Caco-2 (cell line): Measurements from ENCODE around the gene KIAA0232. TPM values are rescaled to one million over a fixed set of nuclear protein-coding genes. Genes with fewer than 3 reads are reported as not detected.
"Not testable (repeated sequence)": the region's sequence is repeated elsewhere in the genome, so short reads cannot be mapped to it uniquely, and the experiment has no call there.

ENCODE experiments used
- BruUV-seq: library from RNA; stranded (reverse); fragments of 400-500 nt; replicated peaks from 2 replicates; lab custom pipeline; 2021; lab: Mats Ljungman, UMichigan
- CTCF ChIA-PET: fragments of 300-600 bp; sonication (Branson Sonifier 250); formaldehyde crosslinking; loops from one replicate; lab custom pipeline; 2022; ENCODE audit warnings: antibody characterized with exemption; lab: Charles Lee
- POLR2A ChIA-PET: fragments of 300-600 bp; sonication (Branson Sonifier 250); formaldehyde crosslinking; loops from one replicate; lab custom pipeline; 2022; ENCODE audit warnings: antibody characterized with exemption; lab: Charles Lee
- DNase-seq, 2 experiments: peaks; one replicate each; pipeline versions ENCODE4 v3.0.0 to v3.0.0-alpha.2; 2020 to 2022
- H3K27me3 ChIP-seq: replicated peaks from 2 replicates; pipeline ENCODE4 v1.6.0; 2011; ENCODE audit warnings: low read length; ENCODE audit not compliant: control insufficient read depth, insufficient read depth
- H3K36me3 ChIP-seq: 2 replicates; pipeline ENCODE4 v1.5.1; 2011; ENCODE audit warnings: low read length; ENCODE audit not compliant: control insufficient read depth, insufficient read depth
- H3K4me1 ChIP-seq: fragments of 250-450 bp; sonication (Bioruptor Pico); 2 replicates; pipeline ENCODE4 v1.5.1; 2020; ENCODE audit warnings: mild to moderate bottlenecking
- H3K4me3 ChIP-seq: 2 replicates; pipeline ENCODE4 v1.5.1; 2011; ENCODE audit warnings: low read depth, mild to moderate bottlenecking, control low read depth, low read length
- H3K9me3 ChIP-seq: fragments of 250-450 bp; sonication (Bioruptor Pico); 2 replicates; pipeline ENCODE4 v1.5.1; 2020; ENCODE audit warnings: mild to moderate bottlenecking, moderate library complexity
- H3K27ac Mint-ChIP-seq: one replicate; pipeline ENCODE4 v1.8.0; 2022; ENCODE audit warnings: mixed read lengths; ENCODE audit not compliant: unreplicated experiment
- H3K27me3 Mint-ChIP-seq: one replicate; pipeline ENCODE4 v1.8.0; 2022; ENCODE audit warnings: mixed read lengths; ENCODE audit not compliant: insufficient read depth, unreplicated experiment
- H3K36me3 Mint-ChIP-seq: one replicate; pipeline ENCODE4 v1.8.0; 2022; ENCODE audit warnings: mild to moderate bottlenecking, mixed read lengths; ENCODE audit not compliant: insufficient read depth, unreplicated experiment
- H3K4me1 Mint-ChIP-seq: one replicate; pipeline ENCODE4 v1.8.0; 2022; ENCODE audit warnings: low read depth, mixed read lengths; ENCODE audit not compliant: unreplicated experiment
- H3K4me3 Mint-ChIP-seq: one replicate; pipeline ENCODE4 v1.8.0; 2022; ENCODE audit warnings: mild to moderate bottlenecking, moderate library complexity, mixed read lengths; ENCODE audit not compliant: unreplicated experiment
- H3K9me3 Mint-ChIP-seq: one replicate; pipeline ENCODE4 v1.8.0; 2022; ENCODE audit warnings: mixed read lengths; ENCODE audit not compliant: unreplicated experiment
- CTCF ChIP-seq, 2 experiments: fragments of 200-600 bp in 1 of 2; IDR thresholded peaks; 1 replicate in 1 of 2; 2 replicates in 1 of 2; pipeline versions ENCODE4 v1.5.1 to v1.8.0; 2011 to 2022; ENCODE audit warnings: antibody characterized with exemption in 1 of 2, control low read depth in 1 of 2, inconsistent platforms in 1 of 2, low read depth in 1 of 2, low read length in 1 of 2, mild to moderate bottlenecking in 1 of 2, moderate library complexity in 1 of 2; ENCODE audit not compliant: insufficient read depth in 1 of 2, severe bottlenecking in 1 of 2, unreplicated experiment in 1 of 2
- intact Hi-C: fragments of 100-400 bp; cut with micrococcal nuclease; formaldehyde crosslinking; loops from one replicate; pipeline ENCODE4 v1.10.0; 2022; ENCODE audit not compliant: unreplicated experiment
- total RNA-seq: library from RNA; stranded (reverse); gene quantifications from 2 replicates; pipeline ENCODE4 v1.2.3, GENCODE V29; 2022

Gene KIAA0232
- total RNA-seq, 1 experiment from 2014 or later, result 19.7 TPM

GRCh38 chr4:6794189-6794588 is 11.7 kb downstream of the KIAA0232 start:
- intact Hi-C loops, result no loop called here
- Histone ChIP-seq H3K27me3 (no peaks in the 10 kb centered on the region), H3K36me3 (no peaks in the 10 kb centered on the region), H3K9me3 (no peaks in the 10 kb centered on the region), H3K4me3 (no peak overlapping the region), H3K4me1 (no peaks in the 10 kb centered on the region)
- no peaks in the 10 kb centered on the region for H3K27me3 Mint-ChIP-seq
- BruUV-seq, result no TSS peak
- ChIA-PET POLR2A (no interaction called here), CTCF (no interaction called here)
- H3K9me3 Mint-ChIP-seq, result peaks cover 7% of the 10 kb centered on the region
- TF ChIP-seq CTCF (IDR thresholded peaks at IDR 0.05; ENCODE audit: insufficient read depth in 1 of 2, low read depth in 1 of 2, low read length in 1 of 2, severe bottlenecking in 1 of 2, unreplicated experiment in 1 of 2), result no peak
- no peak overlapping the region for H3K27ac Mint-ChIP-seq
- DNase-seq, result no peak
- peaks cover 4% of the 10 kb centered on the region for H3K4me1 Mint-ChIP-seq
- H3K36me3 Mint-ChIP-seq, result peaks cover 25% of the 10 kb centered on the region
- H3K4me3 Mint-ChIP-seq, result no peak overlapping the region

- peaks cover 31% of the 10 kb centered on the region for H3K36me3 Mint-ChIP-seq
- TF ChIP-seq CTCF (IDR thresholded peaks at IDR 0.05; ENCODE audit: insufficient read depth in 1 of 2, low read depth in 1 of 2, low read length in 1 of 2, severe bottlenecking in 1 of 2, unreplicated experiment in 1 of 2), result no peak
- no peaks in the 10 kb centered on the region for H3K27me3 ChIP-seq
- peaks cover 4% of the 10 kb centered on the region for H3K4me1 Mint-ChIP-seq
- intact Hi-C loops, result no loop called here
- H3K9me3 Mint-ChIP-seq, result peaks cover 7% of the 10 kb centered on the region
- H3K4me1 ChIP-seq, result no peaks in the 10 kb centered on the region
- H3K4me3 ChIP-seq, result no peak overlapping the region
- CTCF ChIA-PET, result no interaction called here
- BruUV-seq, result no TSS peak
- no peaks in the 10 kb centered on the region for H3K27me3 Mint-ChIP-seq
- POLR2A ChIA-PET, result no interaction called here
- no peaks in the 10 kb centered on the region for H3K36me3 ChIP-seq
- H3K4me3 Mint-ChIP-seq, result no peak overlapping the region
- no peak overlapping the region for H3K27ac Mint-ChIP-seq
- no peak for DNase-seq
- no peaks in the 10 kb centered on the region for H3K9me3 ChIP-seq
These were observed 13.3 kb downstream of the KIAA0232 start for GRCh38 chr4:6795821-6796220.

- DNase-seq, H3K9me3 Mint-ChIP-seq, BruUV-seq, H3K4me1 ChIP-seq, H3K36me3 ChIP-seq, H3K27me3 ChIP-seq, H3K27ac Mint-ChIP-seq, H3K4me3 ChIP-seq, POLR2A ChIA-PET, intact Hi-C loops, H3K4me3 Mint-ChIP-seq, H3K9me3 ChIP-seq, H3K27me3 Mint-ChIP-seq, H3K4me1 Mint-ChIP-seq: not testable (repeated sequence)
- H3K36me3 Mint-ChIP-seq, result peaks cover 20% of the 10 kb centered on the region
- CTCF ChIA-PET, result interaction anchor here (0.9 to 1.0 kb wide), 2 partner anchors 14 to 76 kb away, joined by 3 read pairs; no protein-coding TSS in a partner anchor
These were observed 14.8 kb downstream of the KIAA0232 start for GRCh38 chr4:6797368-6797767.

DNA sequence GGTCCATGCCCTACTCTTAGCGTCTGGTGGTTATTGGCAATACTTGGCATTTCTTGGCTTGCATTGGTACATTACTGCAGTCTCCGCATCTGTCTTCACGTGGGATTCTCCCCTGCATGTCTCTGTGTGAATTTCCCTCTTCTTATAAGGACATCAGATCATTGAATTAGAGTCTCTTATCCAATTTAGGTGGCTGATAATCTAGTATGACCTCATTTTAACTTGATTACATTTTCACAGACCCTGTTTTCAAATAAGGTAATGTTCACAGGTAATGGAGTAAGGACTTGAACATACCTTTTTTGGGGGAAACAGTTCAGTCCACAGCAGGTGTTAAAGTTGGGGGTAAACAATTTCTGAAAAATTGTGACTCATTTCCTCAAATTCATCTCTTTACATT is 16.6 kb downstream of the KIAA0232 start:
- H3K4me3 Mint-ChIP-seq, result no peak overlapping the region
- no peaks in the 10 kb centered on the region for H3K36me3 ChIP-seq
- H3K4me1 Mint-ChIP-seq, result peaks cover 12% of the 10 kb centered on the region
- no peaks in the 10 kb centered on the region for H3K9me3 ChIP-seq
- intact Hi-C loops, result no loop called here
- POLR2A ChIA-PET, result no interaction called here
- H3K9me3 Mint-ChIP-seq, result no peaks in the 10 kb centered on the region
- H3K36me3 Mint-ChIP-seq, result peaks cover 14% of the 10 kb centered on the region
- no peaks in the 10 kb centered on the region for H3K27me3 Mint-ChIP-seq
- no peak overlapping the region for H3K4me3 ChIP-seq
- no peak for DNase-seq
- BruUV-seq, result no TSS peak
- no peaks in the 10 kb centered on the region for H3K27me3 ChIP-seq
- H3K27ac Mint-ChIP-seq, result no peak overlapping the region
- TF ChIP-seq CTCF (IDR thresholded peaks at IDR 0.05; ENCODE audit: insufficient read depth in 1 of 2, low read depth in 1 of 2, low read length in 1 of 2, severe bottlenecking in 1 of 2, unreplicated experiment in 1 of 2), result no peak
- peaks cover 2% of the 10 kb centered on the region; the same call in 1 of the 2 replicates for H3K4me1 ChIP-seq
- CTCF ChIA-PET, result no interaction called here
